DMS 273 (cell line): ENCODE measurements around the gene ADCY3.

Experiments used
- DNase-seq: peaks from one replicate; lab custom pipeline; 2025; ENCODE audit not compliant: unreplicated experiment; lab: John Stamatoyannopoulos, UW

ADCY3 gene

GRCh38 chr2:24783641-24784040 is 136.4 kb downstream of the ADCY3 start:
- DNase-seq: no peak

GRCh38 chr2:24779116-24779515 is 140.9 kb downstream of the ADCY3 start:
- no peak for DNase-seq

- DNase-seq: no peak
Observed at GRCh38 chr2:24774373-24774772, 145.7 kb downstream of the ADCY3 start.

- no peak for DNase-seq
Observed at GRCh38 chr2:24771764-24772586, 148.1 kb downstream of the ADCY3 start.

DNA sequence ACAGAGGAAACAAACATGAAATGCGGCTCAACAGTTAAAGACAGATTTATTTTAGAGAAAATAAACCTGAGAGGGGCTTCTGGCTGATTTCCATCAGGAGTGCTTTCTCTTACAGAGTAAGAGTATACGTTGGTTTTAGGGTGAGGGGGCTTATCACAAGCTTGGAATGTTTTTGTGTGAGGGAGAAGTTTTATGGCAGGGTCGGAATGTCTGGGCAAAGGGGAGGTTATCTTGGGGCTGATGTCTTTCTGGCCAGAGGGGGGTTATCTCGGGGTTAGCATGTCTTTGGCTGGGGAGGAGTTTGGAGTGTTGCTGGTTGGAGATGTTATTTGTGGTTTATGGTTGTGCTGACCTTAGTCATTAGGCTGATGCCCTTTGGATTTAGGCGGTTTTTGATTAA is 149.0 kb downstream of the ADCY3 start:
- DNase-seq: no peak
